Glutamatergic neuron (in vitro differentiated cells): ENCODE measurements around the gene MARK3. TPM values are rescaled to one million over a fixed set of nuclear protein-coding genes. Genes with fewer than 3 reads are reported as not detected.

Source experiments
- DNase-seq: peaks from one replicate; pipeline ENCODE4 v3.0.0; 2022
- H3K27ac Mint-ChIP-seq: one replicate; pipeline ENCODE4 v1.8.0; 2020; ENCODE audit warnings: mild to moderate bottlenecking, mixed read lengths, inconsistent platforms; ENCODE audit not compliant: unreplicated experiment
- H3K27me3 Mint-ChIP-seq: one replicate; pipeline ENCODE4 v1.8.0; 2020; ENCODE audit warnings: mild to moderate bottlenecking, moderate library complexity, mixed read lengths, inconsistent platforms; ENCODE audit not compliant: unreplicated experiment
- H3K36me3 Mint-ChIP-seq: one replicate; pipeline ENCODE4 v1.8.0; 2020; ENCODE audit warnings: mild to moderate bottlenecking, mixed read lengths, inconsistent platforms; ENCODE audit not compliant: unreplicated experiment
- H3K4me1 Mint-ChIP-seq: one replicate; pipeline ENCODE4 v1.8.0; 2020; ENCODE audit warnings: mild to moderate bottlenecking, low read depth, mixed read lengths, inconsistent platforms; ENCODE audit not compliant: unreplicated experiment
- H3K4me3 Mint-ChIP-seq: one replicate; pipeline ENCODE4 v1.8.0; 2020; ENCODE audit warnings: mild to moderate bottlenecking, mixed read lengths, inconsistent platforms; ENCODE audit not compliant: unreplicated experiment
- H3K9me3 Mint-ChIP-seq: one replicate; pipeline ENCODE4 v1.8.0; 2020; ENCODE audit warnings: mild to moderate bottlenecking, moderate library complexity, mixed read lengths, inconsistent platforms; ENCODE audit not compliant: unreplicated experiment
- total RNA-seq: library from RNA; stranded (reverse); fragmentation: NEBNext Ultra II Directional; extraction: Animal tissue kit (Norgen Biotek cat#: 25700); gene quantifications from one replicate; pipeline ENCODE4 v1.2.1, GENCODE V29; 2021; ENCODE audit not compliant: unreplicated experiment
- TF ChIP-seq, protein P1 (sequence below): fragments of 200-600 bp; sonication (generic); IDR thresholded peaks from one replicate; pipeline ENCODE4 v1.5.0; 2021; ENCODE audit not compliant: partially characterized antibody, unreplicated experiment

Gene MARK3
- total RNA-seq, 1 donor from 2014 or later, result 110 TPM

DNA sequence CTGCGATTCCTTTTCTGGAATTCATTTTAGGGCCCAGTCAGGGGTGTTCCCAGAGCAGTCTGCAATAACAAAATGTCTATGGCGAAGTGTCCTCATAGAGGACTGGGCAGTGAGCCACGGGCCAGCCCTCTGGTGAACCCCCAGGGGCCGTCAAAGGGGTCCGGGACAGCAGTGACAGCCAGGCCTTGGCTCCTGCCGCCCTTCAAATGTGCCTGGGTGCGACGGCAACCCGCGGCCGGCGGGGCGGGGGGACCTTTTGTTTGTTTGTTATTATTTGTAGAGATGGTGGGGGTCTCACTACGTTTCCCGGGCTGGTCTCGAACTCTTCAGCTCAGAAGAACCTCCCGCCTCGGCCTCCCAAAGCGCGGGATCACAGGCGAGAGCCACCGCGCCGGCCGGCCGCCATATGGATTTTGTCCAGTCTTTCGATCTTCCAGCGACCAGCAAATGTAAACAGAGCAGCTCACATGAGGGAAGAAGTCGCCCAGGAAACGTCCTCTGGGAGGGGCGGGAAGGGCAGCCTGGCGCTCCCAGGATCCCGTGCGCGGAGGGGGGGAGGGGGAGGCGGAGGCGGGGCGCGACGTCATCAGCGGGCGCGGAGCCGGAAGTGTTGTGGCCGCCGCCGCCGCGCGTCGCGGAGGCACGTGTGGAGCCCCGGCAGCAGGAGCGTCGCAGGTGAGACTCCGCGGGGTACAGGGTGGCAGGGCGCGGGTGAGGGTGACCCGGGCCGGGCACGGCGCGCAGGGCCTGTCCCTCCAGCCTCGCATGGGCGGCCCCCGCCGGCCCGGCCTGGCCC is 143.6 kb downstream of the MARK3 start, which contains the start of gene TRMT61A:
TRMT61A (plus strand) TSS at position 610 of the 796 bp plus-strand sequence. CDS start 783 bp downstream, outside the sequence.
- peak within 1 kb of the TSS; percentile 96 for H3K4me3 Mint-ChIP-seq
- DNase-seq, result peak; percentile 91
- TF ChIP-seq, protein P1, sequence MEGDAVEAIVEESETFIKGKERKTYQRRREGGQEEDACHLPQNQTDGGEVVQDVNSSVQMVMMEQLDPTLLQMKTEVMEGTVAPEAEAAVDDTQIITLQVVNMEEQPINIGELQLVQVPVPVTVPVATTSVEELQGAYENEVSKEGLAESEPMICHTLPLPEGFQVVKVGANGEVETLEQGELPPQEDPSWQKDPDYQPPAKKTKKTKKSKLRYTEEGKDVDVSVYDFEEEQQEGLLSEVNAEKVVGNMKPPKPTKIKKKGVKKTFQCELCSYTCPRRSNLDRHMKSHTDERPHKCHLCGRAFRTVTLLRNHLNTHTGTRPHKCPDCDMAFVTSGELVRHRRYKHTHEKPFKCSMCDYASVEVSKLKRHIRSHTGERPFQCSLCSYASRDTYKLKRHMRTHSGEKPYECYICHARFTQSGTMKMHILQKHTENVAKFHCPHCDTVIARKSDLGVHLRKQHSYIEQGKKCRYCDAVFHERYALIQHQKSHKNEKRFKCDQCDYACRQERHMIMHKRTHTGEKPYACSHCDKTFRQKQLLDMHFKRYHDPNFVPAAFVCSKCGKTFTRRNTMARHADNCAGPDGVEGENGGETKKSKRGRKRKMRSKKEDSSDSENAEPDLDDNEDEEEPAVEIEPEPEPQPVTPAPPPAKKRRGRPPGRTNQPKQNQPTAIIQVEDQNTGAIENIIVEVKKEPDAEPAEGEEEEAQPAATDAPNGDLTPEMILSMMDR, result no peak
- peaks cover 17% of the 10 kb centered on the region for H3K27me3 Mint-ChIP-seq
- peaks cover 2% of the 10 kb centered on the region for H3K9me3 Mint-ChIP-seq
- H3K27ac Mint-ChIP-seq, result peak within 1 kb of the TSS; percentile 99
- peaks cover 25% of the 10 kb centered on the region for H3K4me1 Mint-ChIP-seq
- no peaks in the 10 kb centered on the region for H3K36me3 Mint-ChIP-seq

DNA sequence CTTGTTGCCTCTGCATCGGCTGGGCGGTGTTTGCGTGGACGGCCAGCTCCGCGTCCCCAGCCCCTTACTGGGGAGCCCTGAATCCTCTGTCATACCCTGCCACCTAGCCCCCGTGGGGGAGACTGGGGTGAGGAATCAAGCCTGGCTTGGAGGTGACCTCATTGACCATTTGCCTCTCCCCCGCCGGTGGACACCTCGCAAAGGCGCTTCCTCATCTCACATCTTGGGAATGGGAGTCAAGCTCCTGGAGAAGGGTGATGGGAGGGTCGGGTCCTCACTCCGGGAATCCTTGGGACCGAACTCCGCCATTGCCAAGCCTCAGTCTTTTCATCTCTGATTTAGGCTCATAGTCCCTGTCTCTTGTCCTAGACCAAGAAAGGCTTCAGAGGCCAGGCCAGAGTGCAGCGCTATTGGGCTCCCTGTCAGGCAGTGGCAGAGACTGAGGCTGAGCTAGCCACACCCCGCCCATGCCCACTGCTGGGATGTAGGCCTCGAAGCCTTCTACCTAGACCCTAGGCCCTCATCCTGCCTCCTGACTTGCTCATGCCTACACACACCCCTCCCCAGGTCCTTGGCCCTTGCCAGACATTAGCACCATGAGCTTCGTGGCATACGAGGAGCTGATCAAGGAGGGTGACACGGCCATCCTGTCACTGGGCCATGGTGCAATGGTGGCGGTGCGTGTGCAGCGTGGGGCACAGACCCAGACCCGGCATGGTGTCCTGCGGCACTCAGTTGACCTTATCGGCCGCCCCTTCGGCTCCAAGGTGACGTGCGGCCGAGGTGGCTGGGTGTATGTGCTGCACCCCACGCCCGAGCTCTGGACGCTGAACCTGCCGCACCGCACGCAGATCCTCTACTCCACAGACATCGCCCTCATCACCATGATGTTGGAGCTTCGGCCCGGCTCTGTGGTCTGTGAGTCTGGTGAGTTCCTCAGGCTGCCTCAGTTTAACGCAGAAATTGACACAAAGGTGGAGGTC is 144.5 kb downstream of the MARK3 start:
- no peak for DNase-seq
- H3K36me3 Mint-ChIP-seq, result no peaks in the 10 kb centered on the region
- H3K27ac Mint-ChIP-seq, result peak overlapping the region; percentile 87
- H3K9me3 Mint-ChIP-seq, result peaks cover 2% of the 10 kb centered on the region
- H3K27me3 Mint-ChIP-seq, result peaks cover 14% of the 10 kb centered on the region
- H3K4me3 Mint-ChIP-seq, result peak overlapping the region; percentile 96
- peaks cover 25% of the 10 kb centered on the region for H3K4me1 Mint-ChIP-seq
- TF ChIP-seq, protein P1, result no peak

DNA sequence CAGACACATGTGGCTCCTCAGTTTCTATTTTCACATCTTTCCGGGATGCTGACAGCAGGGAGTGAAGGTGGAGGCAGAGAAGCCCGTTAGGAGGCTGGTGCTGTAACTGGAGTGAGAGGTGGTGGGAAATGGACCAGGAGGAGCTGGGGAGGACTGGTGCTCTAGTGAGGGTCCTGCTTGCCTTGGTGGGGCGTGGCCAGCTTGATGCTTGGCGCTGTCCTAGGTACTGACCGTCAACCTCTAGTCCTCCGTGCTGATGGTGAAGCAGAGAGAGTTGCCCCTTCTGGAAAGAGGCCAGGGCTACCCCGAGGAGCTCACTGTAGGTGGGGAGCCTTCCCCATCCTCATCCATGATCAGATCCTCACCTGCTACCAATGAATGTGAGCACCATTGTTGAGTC is 145.2 kb downstream of the MARK3 start:
- Mint-ChIP-seq H3K36me3 (no peaks in the 10 kb centered on the region), H3K4me3 (peak overlapping the region; percentile 96), H3K27me3 (peaks cover 12% of the 10 kb centered on the region), H3K4me1 (peaks cover 20% of the 10 kb centered on the region), H3K9me3 (peaks cover 2% of the 10 kb centered on the region), H3K27ac (no peak overlapping the region)
- TF ChIP-seq, protein P1, result no peak
- no peak for DNase-seq

DNA sequence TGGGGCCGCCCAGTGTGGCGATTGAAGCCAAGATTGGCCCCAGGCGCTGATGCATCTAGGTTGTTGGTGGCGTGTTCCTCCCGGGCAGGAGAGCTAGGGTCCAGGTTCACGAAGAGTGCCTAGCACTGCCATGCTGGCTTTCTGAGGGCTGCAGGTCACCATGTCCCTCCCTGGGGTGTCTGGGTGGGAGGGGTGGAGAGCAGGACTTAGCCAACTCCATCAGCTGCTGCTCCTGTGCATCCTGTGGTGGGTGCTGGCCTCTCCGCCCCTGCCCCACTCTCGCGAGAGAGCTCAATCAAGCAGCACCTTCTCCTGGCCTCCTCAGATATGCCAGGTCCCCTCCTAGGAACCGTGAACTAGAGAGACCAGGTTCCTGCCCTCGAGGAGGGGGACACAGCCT is 145.6 kb downstream of the MARK3 start:
- Mint-ChIP-seq H3K4me3 (no peak overlapping the region), H3K4me1 (peaks cover 15% of the 10 kb centered on the region), H3K36me3 (no peaks in the 10 kb centered on the region), H3K27ac (no peak overlapping the region), H3K9me3 (peaks cover 2% of the 10 kb centered on the region), H3K27me3 (peaks cover 12% of the 10 kb centered on the region)
- no peak for DNase-seq
- TF ChIP-seq, protein P1, result no peak
